Ectodermal cell (in vitro differentiated cells): ENCODE results near the gene FRMPD1.

ENCODE experiments used
- H3K27ac ChIP-seq: 2 replicates; pipeline ENCODE4 v1.7.0; 2013; ENCODE audit warnings: mild to moderate bottlenecking, low read depth, low read length; ENCODE audit not compliant: insufficient read depth, poor library complexity, severe bottlenecking
- H3K27me3 ChIP-seq: 2 replicates; pipeline ENCODE4 v1.7.0; 2013; ENCODE audit warnings: mild to moderate bottlenecking, low read length; ENCODE audit not compliant: insufficient read depth, control insufficient read depth, poor library complexity, severe bottlenecking
- H3K36me3 ChIP-seq: one replicate; pipeline ENCODE4 v1.7.0; 2013; ENCODE audit warnings: low read length; ENCODE audit not compliant: control insufficient read depth, insufficient read depth
- H3K4me1 ChIP-seq: one replicate; pipeline ENCODE4 v1.7.0; 2013; ENCODE audit warnings: low read length; ENCODE audit not compliant: control insufficient read depth, insufficient read depth
- H3K4me3 ChIP-seq: 2 replicates; pipeline ENCODE4 v1.7.0; 2013; ENCODE audit warnings: low read depth, low read length, control low read depth; ENCODE audit not compliant: insufficient read depth
- H3K9me3 ChIP-seq: 2 replicates; pipeline ENCODE4 v1.7.0; 2013; ENCODE audit warnings: mild to moderate bottlenecking, low read length, moderate library complexity; ENCODE audit not compliant: control insufficient read depth
- WGBS, 2 experiments: methylation state at CpG; one replicate each; pipeline ENCODE4 v1.1.7; 2013; ENCODE audit warnings: missing lambda C conversion rate in 2 of 2; 5-methylcytosine and 5-hydroxymethylcytosine counted together

Gene FRMPD1

GRCh38 chr9:37632479-37632878, 18.3 kb upstream of the FRMPD1 start:
- 91 to 92% methylated on average over 4 of the region's 4 CpGs for WGBS, 2 experiments

GRCh38 chr9:37635808-37636207, 14.9 kb upstream of the FRMPD1 start:
- Histone ChIP-seq H3K4me3 (no peak overlapping the region), H3K27me3 (no peaks in the 10 kb centered on the region), H3K9me3 (no peaks in the 10 kb centered on the region), H3K4me1 (no peaks in the 10 kb centered on the region), H3K36me3 (no peaks in the 10 kb centered on the region), H3K27ac (no peak overlapping the region)
- WGBS, 2 experiments = 89 to 93% methylated on average over 16 of the region's 16 CpGs

More at GRCh38 chr9:37632479-37632878, 18.3 kb upstream of the FRMPD1 start:
- no peaks in the 10 kb centered on the region for H3K9me3 ChIP-seq
- no peak overlapping the region for H3K27ac ChIP-seq
- no peaks in the 10 kb centered on the region for H3K4me1 ChIP-seq
- no peaks in the 10 kb centered on the region for H3K36me3 ChIP-seq
- no peak overlapping the region for H3K4me3 ChIP-seq
- H3K27me3 ChIP-seq = no peaks in the 10 kb centered on the region

GRCh38 chr9:37636511-37637448, 14.0 kb upstream of the FRMPD1 start:
- no peaks in the 10 kb centered on the region for H3K4me1 ChIP-seq
- H3K4me3 ChIP-seq = no peak overlapping the region
- 95 to 96% methylated on average over 39 of the region's 39 CpGs for WGBS, 2 experiments
- H3K36me3 ChIP-seq = no peaks in the 10 kb centered on the region
- no peaks in the 10 kb centered on the region for H3K27me3 ChIP-seq
- H3K9me3 ChIP-seq = no peaks in the 10 kb centered on the region
- no peak overlapping the region for H3K27ac ChIP-seq

- Histone ChIP-seq H3K27me3 (no peaks in the 10 kb centered on the region), H3K36me3 (no peaks in the 10 kb centered on the region)
- 96 to 98% methylated on average over 4 of the region's 4 CpGs for WGBS, 2 experiments
These were observed 11.5 kb upstream of the FRMPD1 start for GRCh38 chr9:37639109-37639762.

GRCh38 chr9:37639841-37640240, 10.9 kb upstream of the FRMPD1 start:
- H3K27ac ChIP-seq = no peak overlapping the region
- no peaks in the 10 kb centered on the region for H3K9me3 ChIP-seq
- 94 to 96% methylated on average over 3 of the region's 3 CpGs for WGBS, 2 experiments
- H3K36me3 ChIP-seq = no peaks in the 10 kb centered on the region
- H3K4me3 ChIP-seq = no peak overlapping the region
- no peaks in the 10 kb centered on the region for H3K4me1 ChIP-seq
- peaks cover 4% of the 10 kb centered on the region for H3K27me3 ChIP-seq

More at GRCh38 chr9:37639109-37639762, 11.5 kb upstream of the FRMPD1 start:
- Histone ChIP-seq H3K9me3 (no peaks in the 10 kb centered on the region), H3K27ac (no peak overlapping the region), H3K4me1 (no peaks in the 10 kb centered on the region), H3K4me3 (no peak overlapping the region)

- Histone ChIP-seq H3K4me1 (no peaks in the 10 kb centered on the region), H3K27ac (no peak overlapping the region), H3K27me3 (peaks cover 8% of the 10 kb centered on the region), H3K4me3 (no peak overlapping the region), H3K36me3 (no peaks in the 10 kb centered on the region), H3K9me3 (no peaks in the 10 kb centered on the region)
- WGBS, 2 experiments = 67 to 99% methylated on average over 1 to 3 of the region's 3 CpGs
These were observed 10.5 kb upstream of the FRMPD1 start for GRCh38 chr9:37640246-37640645.

- H3K9me3 ChIP-seq = no peaks in the 10 kb centered on the region
- no peak overlapping the region for H3K27ac ChIP-seq
- no peaks in the 10 kb centered on the region for H3K36me3 ChIP-seq
- no peak overlapping the region for H3K4me3 ChIP-seq
- peaks cover 15% of the 10 kb centered on the region for H3K27me3 ChIP-seq
- H3K4me1 ChIP-seq = no peaks in the 10 kb centered on the region
- 88 to 98% methylated on average over 3 of the region's 3 CpGs for WGBS, 2 experiments
These were observed 9.4 kb upstream of the FRMPD1 start for GRCh38 chr9:37641331-37641730.

GRCh38 chr9:37643214-37643613, 7.5 kb upstream of the FRMPD1 start:
- Histone ChIP-seq H3K27ac (no peak overlapping the region), H3K4me3 (no peak overlapping the region), H3K9me3 (no peaks in the 10 kb centered on the region), H3K27me3 (peaks cover 31% of the 10 kb centered on the region), H3K36me3 (no peaks in the 10 kb centered on the region), H3K4me1 (no peaks in the 10 kb centered on the region)

- Histone ChIP-seq H3K36me3 (no peaks in the 10 kb centered on the region), H3K27me3 (peaks cover 58% of the 10 kb centered on the region)
- 71 to 78% methylated on average over 5 of the region's 5 CpGs for WGBS, 2 experiments
These were observed 4.7 kb upstream of the FRMPD1 start for GRCh38 chr9:37645903-37646506.

GRCh38 chr9:37650299-37650872, 368 bp upstream of the FRMPD1 start:
- peak overlapping the region; percentile 19 for H3K4me3 ChIP-seq
- no peaks in the 10 kb centered on the region for H3K36me3 ChIP-seq
- no peaks in the 10 kb centered on the region for H3K4me1 ChIP-seq
- H3K9me3 ChIP-seq = no peaks in the 10 kb centered on the region
- H3K27me3 ChIP-seq = peaks cover 91% of the 10 kb centered on the region
- no peak overlapping the region for H3K27ac ChIP-seq
- WGBS, 2 experiments = 21 to 22% methylated on average over 45 of the region's 45 CpGs

More at GRCh38 chr9:37645903-37646506, 4.7 kb upstream of the FRMPD1 start:
- H3K9me3 ChIP-seq = no peaks in the 10 kb centered on the region
- no peaks in the 10 kb centered on the region for H3K4me1 ChIP-seq
- no peak overlapping the region for H3K4me3 ChIP-seq
- no peak overlapping the region for H3K27ac ChIP-seq
